Stimulated activated CD4-positive, alpha-beta T cell treated with anti-CD3 and anti-CD28 coated beads, TNF-alpha, amount 100 ng/mL, for 1 hour (primary cell): Measurements from ENCODE around the gene AFG3L2.

Experiments used
- DNase-seq, 3 donors: peaks; one replicate each; pipeline ENCODE4 v3.0.0-alpha.2; 2020; ENCODE audit warnings: low read depth in 3 of 3, low spot score in 1 of 3

AFG3L2 gene

GRCh38 chr18:12362473-12363174 is 14.4 kb downstream of the AFG3L2 start:
- no peak for DNase-seq

GRCh38 chr18:12361770-12362378 is 15.2 kb downstream of the AFG3L2 start:
- no peak for DNase-seq

GRCh38 chr18:12359515-12359927 is 17.5 kb downstream of the AFG3L2 start:
- DNase-seq = no peak

GRCh38 chr18:12352188-12352587 is 24.8 kb downstream of the AFG3L2 start:
- no peak for DNase-seq

GRCh38 chr18:12347895-12348294 is 29.1 kb downstream of the AFG3L2 start:
- DNase-seq = no peak

- DNase-seq = no peak
Observed at GRCh38 chr18:12346240-12346565, 30.8 kb downstream of the AFG3L2 start.

- no peak for DNase-seq
Observed at GRCh38 chr18:12345491-12346239, 31.4 kb downstream of the AFG3L2 start.

- DNase-seq = no peak
Observed at GRCh38 chr18:12342661-12343060, 34.4 kb downstream of the AFG3L2 start.

GRCh38 chr18:12340945-12341660 is 35.9 kb downstream of the AFG3L2 start:
- no peak for DNase-seq

GRCh38 chr18:12338382-12338781 is 38.6 kb downstream of the AFG3L2 start:
- DNase-seq = no peak

GRCh38 chr18:12336887-12337286 is 40.1 kb downstream of the AFG3L2 start:
- DNase-seq = no peak

GRCh38 chr18:12336171-12336613 is 40.8 kb downstream of the AFG3L2 start:
- no peak for DNase-seq

- DNase-seq = no peak
Observed at GRCh38 chr18:12335503-12335902, 41.5 kb downstream of the AFG3L2 start.

GRCh38 chr18:12334863-12335262 is 42.2 kb downstream of the AFG3L2 start:
- DNase-seq = no peak

- DNase-seq = no peak
Observed at GRCh38 chr18:12334366-12334808, 42.6 kb downstream of the AFG3L2 start.

GRCh38 chr18:12333506-12334290 is 43.3 kb downstream of the AFG3L2 start:
- no peak for DNase-seq

GRCh38 chr18:12330766-12331165 is 46.3 kb downstream of the AFG3L2 start:
- DNase-seq = no peak

GRCh38 chr18:12329125-12329698 is 47.8 kb downstream of the AFG3L2 start:
- no peak for DNase-seq

GRCh38 chr18:12328179-12328823 is 48.7 kb downstream of the AFG3L2 start:
- no peak for DNase-seq
